ENCODE results near the gene WDR7. TPM values are rescaled to one million over a fixed set of nuclear protein-coding genes. Genes with fewer than 3 reads are reported as not detected.

WDR7 gene
- polyA plus RNA-seq, 2 of the 4 experiments (the other 2 are of a cell fraction) = 4.2 to 7.0 TPM

- ChIA-PET CTCF (no interaction called here), POLR2A (no interaction called here)
- FAIRE-seq = no peak
- no peak overlapping the region for H3K4me3 ChIP-seq
- no peak for TF ChIP-seq ZC3H11A (IDR thresholded peaks at IDR 0.05)
- TF ChIP-seq ELK1 (IDR thresholded peaks at IDR 0.05; ENCODE audit: low read depth, low read length) = no peak
- TF ChIP-seq EHF (CRISPR knock-in tag; IDR thresholded peaks at IDR 0.05) = no peak
- no peak for TF ChIP-seq HMGXB4 (CRISPR knock-in tag; IDR thresholded peaks at IDR 0.05; ENCODE audit: borderline replicate concordance)
- no peak for TF ChIP-seq ZNF302 (CRISPR knock-in tag; IDR thresholded peaks at IDR 0.05)
- no peak for TF ChIP-seq CEBPB (IDR thresholded peaks at IDR 0.05)
- no peak for TF ChIP-seq REST (IDR thresholded peaks at IDR 0.05)
- TF ChIP-seq CBX8 (IDR thresholded peaks at IDR 0.05) = no peak
- H3K9me3 ChIP-seq = no peaks in the 10 kb centered on the region
- ATAC-seq = no peak
- no peak for DNase-seq (ENCODE audit: low read depth in 1 of 2, low spot score in 1 of 2)
- H3K27ac ChIP-seq = no peak overlapping the region
- 57% methylated on average over 2 of the region's 2 CpGs for WGBS (ENCODE audit: missing lambda C conversion rate)
- H3K4me1 ChIP-seq = no peaks in the 10 kb centered on the region
- H3K4me2 ChIP-seq = no peak overlapping the region
Observed at GRCh38 chr18:56997200-56997599, 346.0 kb downstream of the WDR7 start.

- H3K4me2 ChIP-seq = no peak overlapping the region
- no peak for DNase-seq (ENCODE audit: low read depth in 1 of 2, low spot score in 1 of 2)
- ChIA-PET POLR2A (no interaction called here), CTCF (no interaction called here)
- ATAC-seq = no peak
- H3K9me3 ChIP-seq = no peaks in the 10 kb centered on the region
- H3K4me3 ChIP-seq = no peak overlapping the region
- no peak overlapping the region for H3K27ac ChIP-seq
- no peak for FAIRE-seq
- 89% methylated on average over 3 of the region's 3 CpGs for WGBS (ENCODE audit: missing lambda C conversion rate)
- TF ChIP-seq RFX5 (IDR thresholded peaks at IDR 0.05) = no peak
- TF ChIP-seq NR3C1 (IDR thresholded peaks at IDR 0.05) = no peak
- no peak for TF ChIP-seq JUN (IDR thresholded peaks at IDR 0.05)
- TF ChIP-seq JUNB (IDR thresholded peaks at IDR 0.05) = no peak
- TF ChIP-seq USF2 (IDR thresholded peaks at IDR 0.05) = no peak
- TF ChIP-seq RAD21 (conservative IDR thresholded peaks at IDR 0.05 in 1 of 2, IDR thresholded peaks at IDR 0.05 in 1 of 2) = no peak
- TF ChIP-seq GATA3 (IDR thresholded peaks at IDR 0.05; ENCODE audit: borderline replicate concordance) = no peak
- no peak for TF ChIP-seq MAZ (IDR thresholded peaks at IDR 0.05; ENCODE audit: borderline replicate concordance, low read depth, low read length)
- no peak for TF ChIP-seq RARB (CRISPR knock-in tag; IDR thresholded peaks at IDR 0.05)
- no peak for TF ChIP-seq ELK1 (IDR thresholded peaks at IDR 0.05; ENCODE audit: low read depth, low read length)
- TF ChIP-seq MAX (IDR thresholded peaks at IDR 0.05) = no peak
- peaks cover 13% of the 10 kb centered on the region for H3K4me1 ChIP-seq
Observed at GRCh38 chr18:56999823-57000222, 348.7 kb downstream of the WDR7 start.

Data from A549 (cell line).